ENCODE measurements around the gene ANGPTL3.
"Not testable (repeated sequence)": the region's sequence is repeated elsewhere in the genome, so short reads cannot be mapped to it uniquely, and the experiment has no call there.

ANGPTL3 gene

GRCh38 chr1:62597281-62597680 lies at the start of gene ANGPTL3:
ANGPTL3 (plus strand) TSS chr1:62597520; CDS start chr1:62597567, 47 bp downstream.
- DNase-seq (ENCODE audit: low read depth in 4 of 4, low spot score in 1 of 4), result no peak

- no peak for DNase-seq (ENCODE audit: low read depth in 4 of 4, low spot score in 1 of 4)
Measured at GRCh38 chr1:62561306-62561705, 36.0 kb upstream of the ANGPTL3 start.

GRCh38 chr1:62567182-62567581 lies 30.1 kb upstream of the ANGPTL3 start:
- not testable (repeated sequence) for DNase-seq (ENCODE audit: low read depth in 4 of 4, low spot score in 1 of 4)

- not testable (repeated sequence) for DNase-seq (ENCODE audit: low read depth in 4 of 4, low spot score in 1 of 4)
Measured at GRCh38 chr1:62567926-62568325, 29.4 kb upstream of the ANGPTL3 start.

- not testable (repeated sequence) for DNase-seq (ENCODE audit: low read depth in 4 of 4, low spot score in 1 of 4)
Measured at GRCh38 chr1:62571517-62571916, 25.8 kb upstream of the ANGPTL3 start.

- no peak for DNase-seq (ENCODE audit: low read depth in 4 of 4, low spot score in 1 of 4)
Measured at GRCh38 chr1:62572476-62572875, 24.8 kb upstream of the ANGPTL3 start.

- no peak for DNase-seq (ENCODE audit: low read depth in 4 of 4, low spot score in 1 of 4)
Measured at GRCh38 chr1:62573675-62574074, 23.6 kb upstream of the ANGPTL3 start.

GRCh38 chr1:62585469-62586155 lies 11.7 kb upstream of the ANGPTL3 start:
- DNase-seq (ENCODE audit: low read depth in 4 of 4, low spot score in 1 of 4), result no peak

GRCh38 chr1:62588000-62588399 lies 9.3 kb upstream of the ANGPTL3 start:
- no peak for DNase-seq (ENCODE audit: low read depth in 4 of 4, low spot score in 1 of 4)

- DNase-seq (ENCODE audit: low read depth in 4 of 4, low spot score in 1 of 4), result no peak
Measured at GRCh38 chr1:62589321-62589720, 8.0 kb upstream of the ANGPTL3 start.

GRCh38 chr1:62590255-62590969 lies 6.9 kb upstream of the ANGPTL3 start:
- no peak for DNase-seq (ENCODE audit: low read depth in 4 of 4, low spot score in 1 of 4)

GRCh38 chr1:62590970-62591368 lies 6.4 kb upstream of the ANGPTL3 start:
- DNase-seq (ENCODE audit: low read depth in 4 of 4, low spot score in 1 of 4), result no peak

- no peak for DNase-seq (ENCODE audit: low read depth in 4 of 4, low spot score in 1 of 4)
Measured at GRCh38 chr1:62593825-62594394, 3.4 kb upstream of the ANGPTL3 start.

GRCh38 chr1:62595647-62596046 lies 1.7 kb upstream of the ANGPTL3 start:
- no peak for DNase-seq (ENCODE audit: low read depth in 4 of 4, low spot score in 1 of 4)

- DNase-seq (ENCODE audit: low read depth in 4 of 4, low spot score in 1 of 4), result no peak
Measured at GRCh38 chr1:62599044-62599443, 1.7 kb downstream of the ANGPTL3 start.

GRCh38 chr1:62601457-62601856 lies 4.1 kb downstream of the ANGPTL3 start:
- no peak for DNase-seq (ENCODE audit: low read depth in 4 of 4, low spot score in 1 of 4)

- DNase-seq (ENCODE audit: low read depth in 4 of 4, low spot score in 1 of 4), result no peak
Measured at GRCh38 chr1:62608905-62609304, 11.6 kb downstream of the ANGPTL3 start.

GRCh38 chr1:62610588-62610987 lies 13.3 kb downstream of the ANGPTL3 start:
- DNase-seq (ENCODE audit: low read depth in 4 of 4, low spot score in 1 of 4), result not testable (repeated sequence)

- no peak for DNase-seq (ENCODE audit: low read depth in 4 of 4, low spot score in 1 of 4)
Measured at GRCh38 chr1:62612770-62613169, 15.4 kb downstream of the ANGPTL3 start.

- no peak for DNase-seq (ENCODE audit: low read depth in 4 of 4, low spot score in 1 of 4)
Measured at GRCh38 chr1:62613325-62613727, 16.0 kb downstream of the ANGPTL3 start.

- DNase-seq (ENCODE audit: low read depth in 4 of 4, low spot score in 1 of 4), result no peak
Measured at GRCh38 chr1:62613890-62614289, 16.6 kb downstream of the ANGPTL3 start.

GRCh38 chr1:62621907-62622306 lies 24.6 kb downstream of the ANGPTL3 start:
- DNase-seq (ENCODE audit: low read depth in 4 of 4, low spot score in 1 of 4), result no peak
